ENCODE measurements around the gene SLC15A4.
A peak's percentile ranks its signal among the peaks of the same experiment; 100 is the strongest.

SLC15A4 gene

DNA sequence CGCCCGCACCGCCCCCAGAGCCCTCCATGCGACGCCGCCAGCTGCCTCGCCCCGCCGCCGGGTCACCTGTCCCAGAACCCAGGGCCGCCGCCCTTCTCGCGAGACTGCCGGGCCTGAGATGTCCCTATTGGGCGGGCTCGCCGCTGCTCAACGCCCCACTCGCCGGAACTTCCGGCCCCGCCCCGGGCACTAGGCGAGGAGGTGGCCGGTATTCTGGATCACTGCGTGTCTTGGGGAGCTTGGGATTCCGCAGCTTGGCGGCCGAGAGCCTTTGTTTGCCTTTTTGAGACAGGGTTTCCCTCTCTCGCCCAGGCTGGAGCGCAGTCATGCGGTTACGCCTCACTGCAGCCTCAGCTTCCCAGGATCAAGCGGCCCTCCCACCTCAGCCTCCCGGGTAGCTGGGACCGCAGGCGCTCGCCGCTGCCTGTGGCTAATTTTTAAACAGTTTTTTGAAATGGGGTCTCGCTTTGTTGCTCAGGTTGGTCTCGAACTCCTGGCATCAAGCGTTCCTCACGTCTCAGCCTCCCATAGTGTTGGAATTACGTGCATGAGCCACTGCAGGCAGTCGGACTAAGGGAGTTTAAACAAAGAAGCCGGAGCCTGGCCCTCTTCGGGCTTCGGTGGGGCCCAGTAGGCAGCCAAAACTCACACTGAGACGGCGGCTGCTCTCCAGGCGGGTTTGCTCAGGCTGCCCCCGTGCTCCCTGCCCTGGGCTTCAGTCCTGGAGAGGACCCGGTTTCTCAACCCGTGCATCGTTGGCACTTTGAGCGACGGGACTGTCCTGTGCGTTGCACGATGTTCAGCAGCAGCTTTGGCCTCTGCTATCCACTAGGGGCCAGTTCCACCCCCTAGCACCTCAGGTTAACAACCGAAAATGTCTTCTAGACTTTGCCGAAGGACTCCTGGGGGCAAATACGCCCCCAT is at the start of gene SLC15A4:
TSS of gene SLC15A4 (minus strand) at position 43 of the 924 bp plus-strand sequence. CDS start at position 28, 15 bp downstream.
- peak within 1 kb of the TSS; percentile 84 for H3K4me3 ChIP-seq (ENCODE audit: low read depth, low read length)
- TF ChIP-seq, protein P1, sequence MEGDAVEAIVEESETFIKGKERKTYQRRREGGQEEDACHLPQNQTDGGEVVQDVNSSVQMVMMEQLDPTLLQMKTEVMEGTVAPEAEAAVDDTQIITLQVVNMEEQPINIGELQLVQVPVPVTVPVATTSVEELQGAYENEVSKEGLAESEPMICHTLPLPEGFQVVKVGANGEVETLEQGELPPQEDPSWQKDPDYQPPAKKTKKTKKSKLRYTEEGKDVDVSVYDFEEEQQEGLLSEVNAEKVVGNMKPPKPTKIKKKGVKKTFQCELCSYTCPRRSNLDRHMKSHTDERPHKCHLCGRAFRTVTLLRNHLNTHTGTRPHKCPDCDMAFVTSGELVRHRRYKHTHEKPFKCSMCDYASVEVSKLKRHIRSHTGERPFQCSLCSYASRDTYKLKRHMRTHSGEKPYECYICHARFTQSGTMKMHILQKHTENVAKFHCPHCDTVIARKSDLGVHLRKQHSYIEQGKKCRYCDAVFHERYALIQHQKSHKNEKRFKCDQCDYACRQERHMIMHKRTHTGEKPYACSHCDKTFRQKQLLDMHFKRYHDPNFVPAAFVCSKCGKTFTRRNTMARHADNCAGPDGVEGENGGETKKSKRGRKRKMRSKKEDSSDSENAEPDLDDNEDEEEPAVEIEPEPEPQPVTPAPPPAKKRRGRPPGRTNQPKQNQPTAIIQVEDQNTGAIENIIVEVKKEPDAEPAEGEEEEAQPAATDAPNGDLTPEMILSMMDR (IDR thresholded peaks at IDR 0.05; ENCODE audit: low read depth, low read length), result no peak

DNA sequence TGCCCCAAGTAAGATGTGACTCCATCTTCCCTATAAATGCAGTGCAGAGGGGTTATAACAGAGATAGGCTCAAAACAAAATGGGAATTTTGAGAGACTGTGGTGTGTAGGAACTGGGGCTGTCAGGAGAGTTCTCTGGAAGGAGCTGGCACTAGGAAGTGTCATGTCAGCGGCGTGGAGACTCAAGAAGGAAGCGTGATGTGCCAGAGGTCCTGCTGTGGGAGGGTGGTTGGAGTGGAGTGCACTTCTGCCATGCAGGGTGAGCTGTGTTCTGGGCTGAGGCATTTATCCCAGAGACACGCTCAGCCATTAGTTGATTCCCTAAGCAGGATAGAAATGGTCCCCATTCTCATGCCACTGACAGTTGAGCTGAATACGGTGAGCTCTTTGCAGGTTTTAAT is 48.5 kb upstream of the SLC15A4 start:
- TF ChIP-seq, protein P1 (IDR thresholded peaks at IDR 0.05; ENCODE audit: low read depth, low read length), result no peak
- H3K4me3 ChIP-seq (ENCODE audit: low read depth, low read length), result no peak overlapping the region

DNA sequence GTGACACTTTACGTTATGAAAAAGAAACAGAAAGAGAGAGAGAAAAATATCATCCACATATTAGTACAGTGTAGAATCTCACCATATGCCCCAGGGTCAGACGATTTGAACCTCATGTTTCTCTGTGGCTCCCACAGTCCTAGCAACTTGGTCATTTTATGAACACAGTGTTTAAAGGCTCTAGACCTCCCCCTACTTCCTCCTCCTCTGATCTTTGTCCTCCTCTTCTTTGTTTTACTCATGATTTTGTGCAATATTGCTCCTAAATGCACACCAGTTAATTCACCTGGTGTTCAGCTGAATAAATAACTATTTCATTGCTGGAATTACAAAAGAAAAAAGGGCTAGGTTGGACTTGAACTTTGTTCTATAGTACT is 47.7 kb upstream of the SLC15A4 start:
- H3K4me3 ChIP-seq (ENCODE audit: low read depth, low read length), result no peak overlapping the region
- TF ChIP-seq, protein P1 (IDR thresholded peaks at IDR 0.05; ENCODE audit: low read depth, low read length), result no peak

DNA sequence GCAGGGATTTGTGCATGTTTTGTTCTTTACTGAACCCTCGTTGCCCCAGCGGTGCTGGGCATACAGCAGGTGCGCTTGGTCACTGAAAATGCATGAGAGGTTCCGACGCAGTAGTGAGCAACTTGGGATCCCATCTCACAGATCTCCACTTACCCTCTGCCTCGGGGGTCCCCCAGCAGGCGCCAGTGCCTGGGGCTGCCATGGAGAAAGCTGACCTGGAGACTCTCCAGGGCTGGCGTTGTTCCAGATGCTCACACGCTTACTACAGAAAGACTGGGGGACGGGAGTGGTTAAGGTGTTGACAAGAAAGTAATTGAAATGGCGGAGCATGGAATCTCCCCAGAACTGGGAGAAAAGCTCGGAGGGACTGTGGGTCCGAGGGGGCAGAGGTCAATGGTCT is 43.7 kb upstream of the SLC15A4 start:
- H3K4me3 ChIP-seq (ENCODE audit: low read depth, low read length), result no peak overlapping the region
- TF ChIP-seq, protein P1 (IDR thresholded peaks at IDR 0.05; ENCODE audit: low read depth, low read length), result no peak

DNA sequence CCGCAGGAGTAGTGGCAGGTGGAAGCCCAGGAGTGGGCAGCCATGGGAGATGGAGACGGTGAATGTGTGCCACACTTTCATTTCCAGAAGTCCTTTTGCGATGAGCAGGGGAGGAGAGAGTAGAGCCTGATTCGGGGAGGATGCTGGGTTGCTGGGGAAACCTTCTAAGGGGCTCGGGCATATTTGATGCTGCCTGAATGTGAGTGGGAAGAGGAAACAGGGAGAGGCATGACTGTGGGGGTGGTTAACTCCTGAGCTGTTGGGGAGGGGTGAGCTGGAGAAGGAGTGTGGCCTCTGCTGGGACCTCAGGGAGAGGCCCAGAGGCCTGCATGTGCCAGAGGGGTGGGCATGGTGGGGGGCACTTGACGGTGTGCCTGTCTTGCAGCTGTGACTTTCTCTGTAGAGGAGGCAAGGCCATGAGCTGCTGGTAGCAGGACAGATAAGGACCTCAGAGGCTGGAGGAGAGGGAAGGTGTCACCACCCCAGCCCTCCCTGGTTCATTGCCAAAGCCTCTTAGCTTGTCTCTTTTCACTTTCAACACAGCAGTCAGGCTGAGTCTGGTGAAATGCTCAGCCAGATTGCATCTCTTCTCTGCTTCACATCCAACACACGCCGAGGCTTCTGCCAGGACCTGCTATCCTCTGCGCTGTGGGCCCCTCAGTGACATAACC is 40.9 kb upstream of the SLC15A4 start:
- no peak overlapping the region for H3K4me3 ChIP-seq (ENCODE audit: low read depth, low read length)
- TF ChIP-seq, protein P1 (IDR thresholded peaks at IDR 0.05; ENCODE audit: low read depth, low read length), result no peak

DNA sequence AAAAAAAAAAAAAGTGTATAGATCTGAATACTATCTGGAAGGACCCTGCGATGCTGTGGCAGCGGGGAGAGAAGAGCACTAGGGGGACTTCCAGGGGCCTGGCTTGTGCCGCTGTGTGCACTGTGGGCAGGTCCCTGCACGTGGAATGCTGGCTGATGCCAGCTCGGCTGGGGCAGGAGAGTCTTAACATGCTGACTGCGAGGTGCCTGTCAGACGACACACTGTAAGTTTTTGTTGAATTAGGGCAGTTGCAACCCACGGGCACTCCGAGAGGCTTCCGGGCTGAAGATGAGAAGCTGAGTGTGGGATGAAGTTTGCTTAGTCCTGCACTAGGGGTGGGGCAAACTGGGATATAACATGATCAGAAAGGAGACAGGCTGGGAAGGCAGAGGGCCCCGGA is 40.2 kb upstream of the SLC15A4 start:
- TF ChIP-seq, protein P1 (IDR thresholded peaks at IDR 0.05; ENCODE audit: low read depth, low read length), result no peak
- H3K4me3 ChIP-seq (ENCODE audit: low read depth, low read length), result no peak overlapping the region

Measured in WI38 (cell line).